Adrenal gland (tissue), 12 donors: ENCODE data around the gene ASMTL. TPM values are rescaled to one million over a fixed set of nuclear protein-coding genes. Genes with fewer than 3 reads are reported as not detected.
"Not testable (repeated sequence)": the region's sequence is repeated elsewhere in the genome, so short reads cannot be mapped to it uniquely, and the experiment has no call there.

Experiments used
- DNase-seq, 7 donors: peaks; one replicate each; pipeline ENCODE4 v3.0.0-alpha.2; 2019 to 2020
- H3K27ac ChIP-seq, 5 donors: fragments of 200-600 bp; sonication (generic) in 4 of 5; 1 replicate in 3 of 5; 2 replicates in 2 of 5; pipeline versions ENCODE4 v1.5.1 to v1.8.0; 2016 to 2020; ENCODE audit warnings: mild to moderate bottlenecking in 1 of 5
- H3K27me3 ChIP-seq: fragments of 200-600 bp; 2 replicates; pipeline ENCODE4 v1.8.0; 2021
- H3K36me3 ChIP-seq, 2 donors: fragments of 200-600 bp; replicated peaks in 1 of 2; 1 replicate in 1 of 2; 2 replicates in 1 of 2; pipeline versions ENCODE4 v1.5.1 to v1.8.0; 2018 to 2022
- H3K4me1 ChIP-seq, 2 donors: fragments of 200-600 bp; replicated peaks in 1 of 2; 1 replicate in 1 of 2; 2 replicates in 1 of 2; pipeline versions ENCODE4 v1.5.1 to v1.8.0; 2018 to 2021
- H3K4me3 ChIP-seq, 4 donors: fragments of 200-600 bp; sonication (generic) in 3 of 4; one replicate each; pipeline ENCODE4 v1.5.1; 2016 to 2018
- H3K9me3 ChIP-seq, 3 donors: fragments of 200-600 bp; sonication (generic) in 1 of 3; replicated peaks in 1 of 3; 1 replicate in 2 of 3; 2 replicates in 1 of 3; pipeline versions ENCODE4 v1.5.1 to v1.8.0; 2016 to 2021
- CTCF ChIP-seq, 6 experiments: fragments of 450-650 bp in 4 of 6; fragments of 200-600 bp in 2 of 6; sonication (generic) in 1 of 6; IDR thresholded peaks; 1 replicate in 5 of 6; 2 replicates in 1 of 6; pipeline versions ENCODE4 v1.5.1 to v1.8.0; 2016 to 2021; ENCODE audit warnings: antibody characterized with exemption in 6 of 6, mild to moderate bottlenecking in 2 of 6, moderate library complexity in 1 of 6
- POLR2A ChIP-seq, 2 donors: fragments of 450-650 bp; IDR thresholded peaks; one replicate each; pipeline ENCODE4 v1.6.1; 2017; ENCODE audit warnings: antibody characterized with exemption in 2 of 2, mild to moderate bottlenecking in 2 of 2, moderate library complexity in 1 of 2
- whole genome bisulfite sequencing, 4 donors: extraction: QIAGEN DNeasy Blood & Tissue Kit in 2 of 4; methylation state at CpG; one replicate each; pipeline versions ENCODE4 v1.1.5 to v1.1.7; 2013 to 2017; 5-methylcytosine and 5-hydroxymethylcytosine counted together
- intact Hi-C, 2 donors: fragments of 100-400 bp; cut with DNase I; formaldehyde crosslinking; loops; one replicate each; pipeline versions ENCODE4 v1.14.1 to v1.15.0; 2022 to 2023
- polyA plus RNA-seq, 3 donors: library from polyadenylated mRNA; stranded (reverse); fragments of 200-250 nt in 2 of 3; fragments of 350-450 nt in 1 of 3; fragmentation: Illumina TruSeq in 1 of 3; extraction: RNeasy Lipid Tissue Mini Kit (QIAGEN cat#74804) in 1 of 3; gene quantifications; one replicate each; pipeline ENCODE4 v1.2.3, GENCODE V29; 2013 to 2014
- total RNA-seq, 9 donors: library from RNA; depleted of rRNA in 4 of 9; stranded (reverse); fragments of >200 nt in 4 of 9; fragments of 120-200 nt in 1 of 9; fragmentation: NEBNext Ultra II Directional in 1 of 9; extraction: Animal tissue kit (Norgen Biotek cat#: 25700) in 1 of 9; gene quantifications; one replicate each; pipeline versions ENCODE4 v1.1.0 to v1.2.4, GENCODE V29; 2013 to 2023
- donor health status: healthy with polysubstance abuse.
- donor health status: Bipolar disorder and iron deficiency.
- donor health status: DM: yes; HTN: yes; CAD: no.
- donor health status: DM: no; HTN: no; CAD: no.
- donor health status: DM: no; HTN: no; CAD: no.
- donor health status: DM: yes; HTN: yes; CAD: no.

Gene ASMTL
- total and polyA plus RNA-seq, 12 donors = 7.9 to 35.5 (median 30.9) TPM

DNA sequence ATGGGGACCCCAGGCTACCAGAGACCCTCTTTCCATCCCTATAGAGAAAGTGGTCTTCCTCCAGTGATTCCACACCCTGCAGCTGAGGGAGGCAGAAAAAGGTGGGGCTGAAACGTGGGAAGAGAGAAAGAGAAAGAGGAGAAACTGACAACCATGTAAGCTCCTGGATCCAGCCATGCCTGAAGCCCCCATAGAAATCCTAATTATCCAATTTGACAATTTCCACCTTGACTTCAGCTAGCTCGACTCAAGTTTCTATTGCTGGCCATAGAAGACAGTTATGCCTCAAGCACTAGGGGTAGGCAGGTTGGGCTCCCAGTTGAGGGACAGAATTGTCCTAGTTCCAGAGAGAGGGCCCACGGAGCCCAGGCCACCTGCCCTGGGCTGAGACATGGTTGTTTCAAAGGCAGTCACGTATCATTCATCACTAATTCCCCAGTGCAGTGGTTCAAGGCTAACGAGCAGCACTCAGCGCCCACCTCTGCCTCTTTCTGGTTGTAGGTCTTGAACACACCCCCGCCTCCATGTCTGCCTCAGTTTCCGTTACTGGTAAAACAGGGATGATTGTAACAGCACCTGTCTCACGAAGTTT, 39.8 kb upstream of the ASMTL start:
- H3K4me1 ChIP-seq = peaks cover 0 to 9% of the 10 kb centered on the region in 2 donors
- no peaks in the 10 kb centered on the region for H3K9me3 ChIP-seq
- TF ChIP-seq POLR2A (IDR thresholded peaks at IDR 0.05) = no peak
- no peak for TF ChIP-seq CTCF (IDR thresholded peaks at IDR 0.05)
- intact Hi-C loops = no loop called here
- 86 to 93% (median 87%) methylated on average over 9 of the region's 9 CpGs for WGBS, 4 donors
- no peak overlapping the region for H3K27ac ChIP-seq
- no peak for DNase-seq
- H3K4me3 ChIP-seq = no peak overlapping the region
- H3K36me3 ChIP-seq = no peaks in the 10 kb centered on the region
- H3K27me3 ChIP-seq = no peaks in the 10 kb centered on the region

DNA sequence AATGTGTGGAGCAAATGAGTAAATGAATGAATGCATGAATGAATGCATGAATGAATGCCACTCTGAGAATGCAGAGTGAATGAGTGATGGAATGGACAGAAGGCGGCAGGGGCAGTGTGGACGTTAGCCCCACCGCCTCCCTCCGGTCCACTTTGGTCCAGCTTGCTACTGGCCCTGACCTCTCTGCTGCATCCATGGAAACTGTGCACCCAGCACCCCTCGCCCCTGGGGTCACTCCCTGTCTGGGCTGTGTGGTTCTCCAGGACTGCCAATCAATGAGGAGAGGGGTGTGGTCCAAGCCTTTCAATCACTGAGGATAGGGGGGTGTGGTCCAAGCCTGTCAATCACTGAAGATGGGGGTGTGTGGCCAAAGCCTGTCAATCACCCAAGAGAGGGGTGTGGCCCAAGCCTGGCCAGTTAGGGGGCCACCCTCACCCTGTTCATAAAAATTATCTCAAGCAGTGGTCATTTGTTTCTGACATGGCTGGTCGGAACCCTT, 39.2 kb upstream of the ASMTL start:
- TF ChIP-seq CTCF (IDR thresholded peaks at IDR 0.05) (no peak), POLR2A (IDR thresholded peaks at IDR 0.05) (no peak)
- 82 to 91% (median 86%) methylated on average over 6 of the region's 6 CpGs for WGBS, 4 donors

DNA sequence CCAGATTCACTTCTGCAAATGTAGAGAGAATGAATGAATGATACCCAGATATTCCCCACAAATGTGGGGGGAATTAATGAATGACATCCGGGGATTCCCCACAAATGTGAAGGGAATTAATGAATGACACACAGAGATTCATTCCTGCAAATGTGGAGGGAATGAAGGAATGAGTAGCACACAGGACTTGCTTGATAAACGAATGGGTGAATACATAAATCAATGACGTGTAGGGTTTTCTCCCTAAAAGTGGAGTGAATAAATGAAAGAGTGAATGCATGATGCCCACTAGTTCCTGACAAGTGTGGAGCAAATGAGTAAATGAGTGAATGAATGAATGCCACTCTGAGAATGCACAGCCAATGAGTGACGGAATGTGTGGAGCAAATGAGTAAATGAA, 38.5 kb upstream of the ASMTL start:
- WGBS, 4 donors = 89 to 98% (median 96%) methylated on average over 4 of the region's 4 CpGs
- not testable (repeated sequence) for H3K4me1 ChIP-seq

More for the DNA sequence above, 39.2 kb upstream of the ASMTL start:
- Histone ChIP-seq H3K4me3 (no peak overlapping the region), H3K4me1 (peaks cover 0 to 9% of the 10 kb centered on the region in 2 donors), H3K9me3 (no peaks in the 10 kb centered on the region), H3K27ac (no peak overlapping the region), H3K36me3 (no peaks in the 10 kb centered on the region), H3K27me3 (no peaks in the 10 kb centered on the region)
- intact Hi-C loops = no loop called here
- DNase-seq = peak in 1 of 7 donors; percentile 17

GRCh38 chrX:1490723-1491122, 38.0 kb upstream of the ASMTL start:
- H3K4me1 ChIP-seq = not testable (repeated sequence)
- WGBS, 4 donors = 78 to 96% (median 85%) methylated on average over 1 of the region's 1 CpG; no CpG with 5 or more reads in 1 of the 4 donors

More for the DNA sequence above, 38.5 kb upstream of the ASMTL start:
- H3K36me3 ChIP-seq, H3K4me3 ChIP-seq, H3K27me3 ChIP-seq, H3K27ac ChIP-seq, H3K9me3 ChIP-seq, DNase-seq, intact Hi-C loops: not testable (repeated sequence)

DNA sequence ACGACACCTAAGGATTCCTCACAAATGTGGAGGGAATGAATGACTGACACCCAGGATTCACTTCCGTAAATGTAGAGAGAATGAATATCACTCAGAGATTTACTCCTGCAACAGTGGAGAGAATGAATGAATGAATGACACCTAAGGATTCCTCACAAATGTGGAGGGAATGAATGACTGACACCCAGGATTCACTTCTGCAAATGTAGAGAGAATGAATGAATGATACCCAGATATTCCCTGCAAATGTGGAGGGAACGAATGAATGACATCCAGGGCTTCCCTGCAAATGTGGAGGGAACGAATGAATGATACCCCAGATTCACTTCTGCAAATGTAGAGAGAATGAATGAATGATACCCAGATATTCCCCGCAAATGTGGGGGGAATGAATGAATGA, 36.6 kb upstream of the ASMTL start:
- 74 to 92% (median 78%) methylated on average over 5 of the region's 5 CpGs for WGBS, 4 donors
- H3K36me3 ChIP-seq, H3K9me3 ChIP-seq, H3K27me3 ChIP-seq, H3K4me1 ChIP-seq, H3K4me3 ChIP-seq, intact Hi-C loops, H3K27ac ChIP-seq, DNase-seq: not testable (repeated sequence)

More at GRCh38 chrX:1490723-1491122, 38.0 kb upstream of the ASMTL start:
- H3K27ac ChIP-seq, H3K9me3 ChIP-seq, DNase-seq, H3K36me3 ChIP-seq, intact Hi-C loops, H3K4me3 ChIP-seq, H3K27me3 ChIP-seq: not testable (repeated sequence)

DNA sequence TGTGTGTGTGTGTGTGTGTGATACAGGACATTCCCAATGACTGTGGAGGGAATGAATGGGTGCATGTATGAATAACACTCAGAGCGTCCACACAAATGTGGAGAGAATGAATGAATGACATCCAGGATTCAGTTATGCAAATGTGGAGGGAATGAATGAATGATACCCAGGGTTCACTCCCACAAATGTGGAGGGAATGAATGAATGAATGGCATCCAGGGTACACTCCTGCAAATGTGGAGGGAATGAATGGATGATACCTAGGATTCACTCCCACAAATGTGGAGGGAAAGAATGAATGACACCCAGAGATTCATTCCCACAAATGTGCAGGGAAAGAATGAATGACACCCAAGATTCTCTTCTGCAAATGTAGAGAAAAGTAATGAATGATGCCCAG, 36.0 kb upstream of the ASMTL start:
- 95 to 100% (median 96%) methylated on average over 1 of the region's 1 CpG for WGBS, 4 donors
- H3K27me3 ChIP-seq = no peaks in the 10 kb centered on the region
- intact Hi-C loops = no loop called here

More for the DNA sequence above, 36.0 kb upstream of the ASMTL start:
- Histone ChIP-seq H3K9me3 (no peaks in the 10 kb centered on the region), H3K4me1 (peaks cover 0 to 1% of the 10 kb centered on the region in 2 donors), H3K27ac (no peak overlapping the region), H3K36me3 (no peaks in the 10 kb centered on the region), H3K4me3 (no peak overlapping the region)
- no peak for TF ChIP-seq CTCF (IDR thresholded peaks at IDR 0.05)
- TF ChIP-seq POLR2A (IDR thresholded peaks at IDR 0.05) = no peak
- no peak for DNase-seq
